GM12891 (cell line): ENCODE data around the gene GNAO1.

ENCODE experiments used
- DNase-seq: peaks from one replicate; pipeline ENCODE4 v3.0.0; 2011; ENCODE audit warnings: low spot score; ENCODE audit not compliant: insufficient read length
- FAIRE-seq: peaks from 2 replicates; lab custom pipeline; 2011; peaks lifted over from hg19 to GRCh38; lab: Jason Lieb, UNC
- PAX5 ChIP-seq: IDR thresholded peaks from 2 replicates; pipeline ENCODE4 v1.6.1; 2011; ENCODE audit warnings: low read length, moderate library complexity, mild to moderate bottlenecking; ENCODE audit not compliant: insufficient read depth, severe bottlenecking
- POLR2A ChIP-seq: IDR thresholded peaks from 2 replicates; pipeline ENCODE4 v1.6.1; 2011; ENCODE audit warnings: low read depth, low read length, control low read depth
- POLR2AphosphoS5 ChIP-seq: IDR thresholded peaks from 2 replicates; pipeline ENCODE4 v1.6.1; 2011; ENCODE audit warnings: low read depth, low read length, control low read depth
- POU2F2 ChIP-seq: IDR thresholded peaks from 2 replicates; pipeline ENCODE4 v1.6.1; 2011; ENCODE audit warnings: low read depth, mild to moderate bottlenecking, control low read depth, low read length, moderate library complexity
- SPI1 ChIP-seq: IDR thresholded peaks from 2 replicates; pipeline ENCODE4 v1.6.1; 2011; ENCODE audit warnings: low read depth, low read length, control low read depth
- TAF1 ChIP-seq: IDR thresholded peaks from 2 replicates; pipeline ENCODE4 v1.6.1; 2011; ENCODE audit warnings: low read depth, low read length, control low read depth

Gene GNAO1

GRCh38 chr16:56356276-56357240 is 165.3 kb downstream of the GNAO1 start:
- TF ChIP-seq SPI1 (no peak), PAX5 (peak; percentile 96), POU2F2 (0 out of 2 replicates have a peak, but pooled peaks have one; percentile 28), POLR2AphosphoS5 (no peak)
- FAIRE-seq, result peak; percentile 84
- peak; percentile 95 for DNase-seq

DNA sequence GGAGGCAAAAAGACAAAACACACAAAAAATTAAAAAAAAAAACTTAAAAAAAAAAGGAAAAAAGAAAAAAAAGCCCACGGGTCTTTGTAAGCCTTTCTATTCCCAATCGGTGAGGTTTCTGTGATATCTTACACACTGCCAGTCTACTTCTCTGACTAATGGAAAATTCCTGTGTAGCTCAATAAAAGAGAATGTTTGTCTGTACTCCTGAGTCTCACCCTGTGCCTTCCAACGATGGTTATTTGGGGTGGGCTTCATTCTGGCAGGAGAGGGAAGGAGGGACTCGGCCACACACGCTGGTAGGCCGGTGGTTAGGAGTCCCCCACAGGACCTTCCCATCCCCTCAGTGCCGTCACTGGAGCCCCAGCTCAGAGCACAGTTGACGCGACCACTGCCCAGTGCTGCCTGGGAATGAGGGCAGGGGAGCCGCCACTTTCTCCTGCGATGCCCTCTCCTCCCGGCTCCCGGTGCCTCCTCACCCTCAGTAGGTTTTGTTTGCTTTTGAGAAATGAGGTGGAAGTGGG is 166.0 kb downstream of the GNAO1 start:
- TF ChIP-seq POLR2AphosphoS5 (no peak), PAX5 (no peak), SPI1 (no peak), TAF1 (no peak), POLR2A (no peak), POU2F2 (no peak)
- DNase-seq (peak; percentile 12), FAIRE-seq (no peak)

DNA sequence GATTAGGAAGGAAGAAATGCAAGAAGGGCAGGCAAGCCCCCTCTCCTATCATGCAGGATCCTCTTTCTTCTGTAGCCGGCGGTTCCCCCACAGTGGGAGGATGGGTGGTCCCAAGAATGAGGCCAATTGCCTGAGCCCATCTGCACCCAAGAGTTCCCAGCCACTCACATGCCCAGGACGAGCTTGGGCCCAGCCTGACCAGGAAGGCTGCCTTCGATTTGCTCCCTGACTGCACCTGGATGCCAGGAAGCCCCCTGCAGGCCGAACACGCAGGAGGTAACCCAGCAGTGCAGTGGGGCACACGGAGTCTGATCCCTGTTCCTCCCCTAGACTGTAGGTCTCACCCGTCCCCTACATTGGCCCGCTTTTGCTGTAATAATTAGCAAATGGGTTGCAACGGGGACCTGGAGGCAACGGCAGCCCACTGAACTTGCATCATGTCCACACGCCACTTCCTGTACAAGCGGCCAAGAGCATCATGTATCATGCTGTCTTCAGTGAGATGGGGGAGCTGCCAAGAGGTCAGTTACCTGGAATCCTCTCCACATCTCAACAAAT is 166.6 kb downstream of the GNAO1 start:
- DNase-seq, result no peak
- TF ChIP-seq POU2F2, result no peak
- no peak for TF ChIP-seq PAX5
- TF ChIP-seq POLR2A, result no peak
- TF ChIP-seq SPI1, result no peak
- no peak for TF ChIP-seq TAF1
- no peak for TF ChIP-seq POLR2AphosphoS5

GRCh38 chr16:56360117-56361008 is 169.1 kb downstream of the GNAO1 start:
- FAIRE-seq (no peak), DNase-seq (no peak)
- no peak for TF ChIP-seq POLR2A
- TF ChIP-seq SPI1, result no peak
- no peak for TF ChIP-seq POLR2AphosphoS5
- TF ChIP-seq POU2F2, result no peak
- no peak for TF ChIP-seq TAF1
- TF ChIP-seq PAX5, result no peak

More for the DNA sequence above, 166.6 kb downstream of the GNAO1 start:
- no peak for FAIRE-seq

- DNase-seq (no peak), FAIRE-seq (no peak)
- TF ChIP-seq PAX5 (no peak), TAF1 (no peak), POLR2A (no peak), SPI1 (no peak), POU2F2 (no peak), POLR2AphosphoS5 (no peak)
Measured at GRCh38 chr16:56362057-56362655, 170.9 kb downstream of the GNAO1 start.

GRCh38 chr16:56362706-56363105 is 171.4 kb downstream of the GNAO1 start:
- FAIRE-seq (no peak), DNase-seq (no peak)
- TF ChIP-seq PAX5, result no peak
- no peak for TF ChIP-seq SPI1
- no peak for TF ChIP-seq POLR2A
- no peak for TF ChIP-seq POU2F2
- no peak for TF ChIP-seq TAF1
- no peak for TF ChIP-seq POLR2AphosphoS5

DNA sequence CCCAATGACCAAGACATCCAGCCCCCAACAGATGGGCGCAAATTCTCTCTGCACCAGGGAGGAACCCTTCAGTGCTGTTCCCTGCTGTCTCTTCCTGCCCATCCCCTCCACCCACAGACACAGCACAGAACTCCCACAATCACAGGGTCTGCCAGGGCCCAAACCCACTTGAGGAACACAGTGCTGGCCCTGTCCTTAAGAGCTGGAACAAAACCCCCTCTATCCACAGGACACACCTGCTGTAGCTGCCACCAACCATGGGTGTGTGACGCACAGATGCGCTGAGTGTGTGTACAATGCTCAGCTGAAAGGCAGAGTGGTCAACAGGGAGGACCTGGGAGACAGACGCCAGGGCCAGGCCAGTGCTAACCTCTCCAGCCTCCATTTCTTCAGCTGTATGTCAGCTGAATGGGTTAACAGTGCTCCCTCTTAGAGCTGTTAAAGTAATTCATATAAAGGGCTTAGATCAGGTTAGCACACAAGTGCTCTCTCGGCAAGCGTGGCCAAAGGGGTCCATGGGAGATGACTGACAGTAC is 172.0 kb downstream of the GNAO1 start:
- DNase-seq, result no peak
- TF ChIP-seq SPI1, result no peak
- FAIRE-seq, result no peak

DNA sequence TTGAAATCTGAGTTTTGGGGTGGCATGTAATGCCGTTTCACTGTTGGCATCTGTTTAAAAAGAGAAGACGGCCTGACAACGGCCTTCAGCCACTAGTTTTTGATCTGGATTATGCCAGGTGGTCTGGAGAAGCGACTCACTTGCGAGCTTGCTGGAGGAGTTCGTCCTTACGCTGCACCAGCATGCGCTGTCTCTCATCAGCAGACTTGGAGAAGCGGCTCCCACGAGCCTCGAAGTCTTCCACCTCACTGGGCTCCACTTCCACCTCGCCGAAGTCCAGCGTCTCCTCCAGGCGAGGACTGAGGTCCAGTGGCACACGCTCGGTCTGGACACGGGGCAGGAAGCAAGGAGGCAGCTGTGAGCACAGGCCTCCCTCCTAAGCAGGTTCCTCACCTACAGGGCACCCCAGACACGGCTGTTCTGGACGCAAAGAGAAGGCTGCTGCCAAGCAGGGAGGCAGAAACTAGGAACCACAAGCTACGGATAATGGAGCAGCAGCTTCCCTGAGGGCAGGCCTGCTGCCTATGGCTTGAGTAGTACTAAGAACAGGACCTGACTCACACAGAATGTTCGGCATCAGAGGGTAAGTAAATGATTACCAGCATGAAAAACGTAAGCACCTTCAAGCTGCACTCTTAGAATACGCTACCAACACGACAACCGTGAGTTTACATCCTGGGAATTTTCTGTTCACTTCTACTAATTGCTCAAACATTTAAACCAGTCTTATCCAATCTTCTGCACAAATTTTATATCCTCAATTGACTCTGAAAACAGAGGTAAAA is 172.7 kb downstream of the GNAO1 start:
- DNase-seq (no peak), FAIRE-seq (no peak)
- TF ChIP-seq POLR2A, result no peak
- TF ChIP-seq SPI1, result no peak
- no peak for TF ChIP-seq POU2F2
- TF ChIP-seq TAF1, result no peak
- no peak for TF ChIP-seq POLR2AphosphoS5
- TF ChIP-seq PAX5, result no peak
